NCI-H460 (cell line): ENCODE results near the gene ZNF425. TPM values are rescaled to one million over a fixed set of nuclear protein-coding genes. Genes with fewer than 3 reads are reported as not detected.
"Not testable (repeated sequence)": the region's sequence is repeated elsewhere in the genome, so short reads cannot be mapped to it uniquely, and the experiment has no call there.

Experiments
- DNase-seq: peaks from one replicate; pipeline ENCODE4 v3.0.0-alpha.2; 2016; ENCODE audit warnings: low read depth; ENCODE audit errors: extremely low read depth
- small RNA-seq, 2 experiments: library from RNA; depleted of rRNA; stranded (forward); fragments of <200 nt; gene quantifications; one replicate each; pipeline ENCODE3, GENCODE V24; 2014
- total RNA-seq: library from RNA; depleted of rRNA; stranded (reverse); fragments of >200 nt; shearing (Covaris generic); gene quantifications from 2 replicates; pipeline ENCODE4 v1.2.3, GENCODE V29; 2014; rRNA removed

The ZNF425 gene
- total RNA-seq, 1 experiment from 2014 or later: 0.87 TPM

GRCh38 chr7:149074116-149074885, 51.8 kb downstream of the ZNF425 start:
- no peak for DNase-seq

GRCh38 chr7:149072438-149072775, 53.7 kb downstream of the ZNF425 start:
- DNase-seq: no peak

- DNase-seq: peak; percentile 17
Observed at GRCh38 chr7:149071641-149072437, 54.3 kb downstream of the ZNF425 start.

- DNase-seq: no peak
Observed at GRCh38 chr7:149071182-149071635, 54.9 kb downstream of the ZNF425 start.

GRCh38 chr7:149070372-149071125, 55.6 kb downstream of the ZNF425 start:
- DNase-seq: no peak

GRCh38 chr7:149067869-149068268, 58.3 kb downstream of the ZNF425 start:
- no peak for DNase-seq

GRCh38 chr7:149063476-149063875, 62.6 kb downstream of the ZNF425 start:
- DNase-seq: no peak

GRCh38 chr7:149062217-149062899, 63.8 kb downstream of the ZNF425 start:
- DNase-seq: not testable (repeated sequence)

GRCh38 chr7:149060156-149060555, 66.0 kb downstream of the ZNF425 start:
- DNase-seq: no peak

GRCh38 chr7:149053885-149054284, 72.2 kb downstream of the ZNF425 start:
- DNase-seq: no peak

GRCh38 chr7:149053384-149053783, 72.7 kb downstream of the ZNF425 start:
- no peak for DNase-seq

Small RNA genes within 50 kb of the gene (small RNA-seq; reads per million reads assigned to genes)
- gene COX6B1P1: 0 reads per million in 2 experiments
- 0.17 to 40.1 reads per million in 2 experiments for gene RN7SL521P

Other genes starting within 250 kb of the ZNF425 start
- 26.0 and 35.5 TPM in 2 replicates for gene EZH2, start 242.0 kb downstream of the ZNF425 start, total RNA-seq
- gene PDIA4, start 97.8 kb downstream of the ZNF425 start, total RNA-seq: 248 and 264 TPM in 2 replicates
- 4.5 and 5.0 TPM in 2 replicates for gene ZNF786, start 35.6 kb downstream of the ZNF425 start, total RNA-seq
- 10.2 and 10.7 TPM in 2 replicates for gene ZNF398, start 21.1 kb upstream of the ZNF425 start, total RNA-seq
- gene ZNF282, start 69.2 kb upstream of the ZNF425 start, total RNA-seq: 18.7 and 19.6 TPM in 2 replicates
- gene ZNF212, start 113.3 kb upstream of the ZNF425 start, total RNA-seq: 4.5 and 5.5 TPM in 2 replicates
- 3.0 and 3.7 TPM in 2 replicates for gene ZNF783, start 135.9 kb upstream of the ZNF425 start, total RNA-seq